Right hindlimb (tissue), 1 donor: Measurements from ENCODE around the gene ARSK.

Experiments
- DNase-seq: peaks from one replicate; pipeline ENCODE4 v3.0.0-alpha.2; 2018

The ARSK gene

GRCh38 chr5:95652849-95653248, 97.9 kb downstream of the ARSK start:
- no peak for DNase-seq

DNA sequence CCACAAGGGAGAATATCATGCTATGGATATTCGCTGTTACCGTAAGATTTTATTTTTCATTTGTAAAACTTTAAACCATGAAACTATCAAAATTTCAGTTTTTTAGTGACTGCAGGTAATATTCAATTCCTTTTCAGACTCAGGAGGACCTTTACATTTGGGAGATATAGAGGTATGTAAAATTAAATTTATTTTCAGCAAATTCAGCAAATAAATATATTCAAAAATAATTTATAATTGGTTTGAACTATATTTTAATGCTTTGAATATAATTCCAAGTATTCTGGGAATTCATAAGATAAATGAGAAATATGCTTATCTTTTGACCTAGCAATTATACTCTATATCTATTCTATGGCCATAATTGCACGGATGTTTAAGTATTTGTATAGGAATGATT, 99.3 kb downstream of the ARSK start:
- no peak for DNase-seq
